ENCODE measurements around the gene SIM2. TPM values are rescaled to one million over a fixed set of nuclear protein-coding genes. Genes with fewer than 3 reads are reported as not detected.

Gene SIM2
- polyA plus RNA-seq, 1 experiment, result not detected

- no peak for DNase-seq (ENCODE audit: low read depth)
- peaks cover 3% of the 10 kb centered on the region; the same call in 1 of the 2 replicates for H3K36me3 ChIP-seq (ENCODE audit: control insufficient read depth, insufficient read depth, low read length)
- H3K27me3 ChIP-seq (ENCODE audit: control insufficient read depth, insufficient read depth, low read length), result no peaks in the 10 kb centered on the region
- POLR2A ChIA-PET, result interaction anchor here (0.6 kb wide), 1 partner anchor 31 kb away, joined by 3 read pairs; no protein-coding TSS in a partner anchor
- H3K4me3 ChIP-seq (ENCODE audit: low read depth, low read length), result no peak overlapping the region
- CTCF ChIA-PET, result interaction anchor here (0.5 to 1.6 kb wide), 3 partner anchors 56 to 164 kb away, joined by 3 to 6 read pairs (median 4); no protein-coding TSS in a partner anchor
- no peak for TF ChIP-seq CTCF (IDR thresholded peaks at IDR 0.05; ENCODE audit: insufficient read depth, low read depth, low read length)
These were observed 54.6 kb downstream of the SIM2 start for GRCh38 chr21:36753556-36753955.

GRCh38 chr21:36754241-36754898 is 55.5 kb downstream of the SIM2 start:
- H3K27me3 ChIP-seq (ENCODE audit: control insufficient read depth, insufficient read depth, low read length), result no peaks in the 10 kb centered on the region
- peaks cover 3% of the 10 kb centered on the region; the same call in 1 of the 2 replicates for H3K36me3 ChIP-seq (ENCODE audit: control insufficient read depth, insufficient read depth, low read length)
- POLR2A ChIA-PET, result interaction anchor here (0.6 kb wide), 1 partner anchor 75 kb away, joined by 5 read pairs; no protein-coding TSS in a partner anchor
- no peak overlapping the region for H3K4me3 ChIP-seq (ENCODE audit: low read depth, low read length)
- no peak for DNase-seq (ENCODE audit: low read depth)
- TF ChIP-seq CTCF (IDR thresholded peaks at IDR 0.05; ENCODE audit: insufficient read depth, low read depth, low read length), result no peak
- CTCF ChIA-PET, result no interaction called here

GRCh38 chr21:36756527-36756926 is 57.6 kb downstream of the SIM2 start:
- Histone ChIP-seq H3K27me3 (ENCODE audit: control insufficient read depth, insufficient read depth, low read length) (no peaks in the 10 kb centered on the region), H3K36me3 (ENCODE audit: control insufficient read depth, insufficient read depth, low read length) (no peaks in the 10 kb centered on the region; the same call in 1 of the 2 replicates), H3K4me3 (ENCODE audit: low read depth, low read length) (no peak overlapping the region)
- no peak for TF ChIP-seq CTCF (IDR thresholded peaks at IDR 0.05; ENCODE audit: insufficient read depth, low read depth, low read length)
- ChIA-PET CTCF (interaction anchor here (0.9 to 1.0 kb wide), 2 partner anchors 9 to 178 kb away, joined by 3 read pairs; no protein-coding TSS in a partner anchor), POLR2A (no interaction called here)
- DNase-seq (ENCODE audit: low read depth), result no peak

- Histone ChIP-seq H3K36me3 (ENCODE audit: control insufficient read depth, insufficient read depth, low read length) (no peaks in the 10 kb centered on the region; the same call in 1 of the 2 replicates), H3K27me3 (ENCODE audit: control insufficient read depth, insufficient read depth, low read length) (no peaks in the 10 kb centered on the region), H3K4me3 (ENCODE audit: low read depth, low read length) (no peak overlapping the region)
- no peak for TF ChIP-seq CTCF (IDR thresholded peaks at IDR 0.05; ENCODE audit: insufficient read depth, low read depth, low read length)
- ChIA-PET POLR2A (no interaction called here), CTCF (interaction anchor here (0.9 to 1.2 kb wide), 3 partner anchors 9 to 178 kb away, joined by 3 to 4 read pairs (median 3); no protein-coding TSS in a partner anchor)
- no peak for DNase-seq (ENCODE audit: low read depth)
These were observed 58.3 kb downstream of the SIM2 start for GRCh38 chr21:36757196-36757595.

GRCh38 chr21:36759348-36760083 is 60.6 kb downstream of the SIM2 start:
- no peak for DNase-seq (ENCODE audit: low read depth)
- ChIA-PET POLR2A (no interaction called here), CTCF (interaction anchor here (1.0 to 1.4 kb wide), 3 partner anchors 14 to 95 kb away, joined by 3 read pairs; no protein-coding TSS in a partner anchor)
- Histone ChIP-seq H3K27me3 (ENCODE audit: control insufficient read depth, insufficient read depth, low read length) (no peaks in the 10 kb centered on the region), H3K36me3 (ENCODE audit: control insufficient read depth, insufficient read depth, low read length) (no peaks in the 10 kb centered on the region), H3K4me3 (ENCODE audit: low read depth, low read length) (no peak overlapping the region)
- no peak for TF ChIP-seq CTCF (IDR thresholded peaks at IDR 0.05; ENCODE audit: insufficient read depth, low read depth, low read length)
